ENCODE measurements around the gene MITF.

Gene MITF

GRCh38 chr3:69739204-69740102 is at the start of gene MITF:
Gene MITF, plus strand, starts transcription at chr3:69739464. Its CDS starts 134 bp downstream, at chr3:69739598.
- no peaks in the 10 kb centered on the region for H3K36me3 Mint-ChIP-seq
- no peak within 1 kb of the TSS for H3K4me3 Mint-ChIP-seq
- no peak within 1 kb of the TSS for H3K27ac Mint-ChIP-seq
- H3K4me1 Mint-ChIP-seq, result no peaks in the 10 kb centered on the region
- H3K9me3 Mint-ChIP-seq, result no peaks in the 10 kb centered on the region
- peak; percentile 56 for ATAC-seq
- no peak for DNase-seq (ENCODE audit: low spot score in 2 of 2)

GRCh38 chr3:69691860-69692259 is 47.4 kb upstream of the MITF start:
- ATAC-seq, result no peak
- Mint-ChIP-seq H3K4me1 (no peaks in the 10 kb centered on the region), H3K4me3 (no peak overlapping the region), H3K27ac (no peak overlapping the region), H3K36me3 (no peaks in the 10 kb centered on the region), H3K9me3 (peaks cover 2% of the 10 kb centered on the region)
- no peak for DNase-seq (ENCODE audit: low spot score in 2 of 2)

- Mint-ChIP-seq H3K4me1 (no peaks in the 10 kb centered on the region), H3K36me3 (no peaks in the 10 kb centered on the region), H3K9me3 (peaks cover 2% of the 10 kb centered on the region), H3K4me3 (no peak overlapping the region), H3K27ac (no peak overlapping the region)
- DNase-seq (ENCODE audit: low spot score in 2 of 2), result no peak
- no peak for ATAC-seq
These were observed 46.5 kb upstream of the MITF start for GRCh38 chr3:69692761-69693160.

- ATAC-seq (no peak), DNase-seq (ENCODE audit: low spot score in 2 of 2) (no peak)
- Mint-ChIP-seq H3K4me1 (no peaks in the 10 kb centered on the region), H3K9me3 (no peaks in the 10 kb centered on the region), H3K36me3 (no peaks in the 10 kb centered on the region), H3K27ac (no peak overlapping the region), H3K4me3 (no peak overlapping the region)
These were observed 43.8 kb upstream of the MITF start for GRCh38 chr3:69695443-69695842.

- no peak for DNase-seq (ENCODE audit: low spot score in 2 of 2)
- Mint-ChIP-seq H3K27ac (no peak overlapping the region), H3K36me3 (no peaks in the 10 kb centered on the region), H3K4me1 (no peaks in the 10 kb centered on the region), H3K4me3 (no peak overlapping the region), H3K9me3 (no peaks in the 10 kb centered on the region)
- ATAC-seq, result no peak
These were observed 43.3 kb upstream of the MITF start for GRCh38 chr3:69695933-69696332.

GRCh38 chr3:69696367-69696766 is 42.9 kb upstream of the MITF start:
- no peak for ATAC-seq
- H3K4me3 Mint-ChIP-seq, result no peak overlapping the region
- no peaks in the 10 kb centered on the region for H3K4me1 Mint-ChIP-seq
- no peak overlapping the region for H3K27ac Mint-ChIP-seq
- no peaks in the 10 kb centered on the region for H3K36me3 Mint-ChIP-seq
- no peaks in the 10 kb centered on the region for H3K9me3 Mint-ChIP-seq
- DNase-seq (ENCODE audit: low spot score in 2 of 2), result no peak

- Mint-ChIP-seq H3K4me3 (no peak overlapping the region), H3K27ac (no peak overlapping the region), H3K4me1 (no peaks in the 10 kb centered on the region), H3K36me3 (no peaks in the 10 kb centered on the region), H3K9me3 (peaks cover 7% of the 10 kb centered on the region)
- ATAC-seq, result no peak
- no peak for DNase-seq (ENCODE audit: low spot score in 2 of 2)
These were observed 41.9 kb upstream of the MITF start for GRCh38 chr3:69697381-69697780.

- ATAC-seq (no peak), DNase-seq (ENCODE audit: low spot score in 2 of 2) (no peak)
- Mint-ChIP-seq H3K27ac (no peak overlapping the region), H3K9me3 (peaks cover 10% of the 10 kb centered on the region), H3K4me1 (no peaks in the 10 kb centered on the region), H3K4me3 (no peak overlapping the region), H3K36me3 (no peaks in the 10 kb centered on the region)
These were observed 40.5 kb upstream of the MITF start for GRCh38 chr3:69698728-69699127.

- Mint-ChIP-seq H3K4me3 (no peak overlapping the region), H3K9me3 (peaks cover 10% of the 10 kb centered on the region), H3K27ac (no peak overlapping the region), H3K4me1 (no peaks in the 10 kb centered on the region), H3K36me3 (no peaks in the 10 kb centered on the region)
- DNase-seq (ENCODE audit: low spot score in 2 of 2) (no peak), ATAC-seq (no peak)
These were observed 40.1 kb upstream of the MITF start for GRCh38 chr3:69699183-69699582.

GRCh38 chr3:69700949-69701348 is 38.3 kb upstream of the MITF start:
- DNase-seq (ENCODE audit: low spot score in 2 of 2), result no peak
- Mint-ChIP-seq H3K9me3 (peaks cover 10% of the 10 kb centered on the region), H3K27ac (no peak overlapping the region), H3K4me1 (no peaks in the 10 kb centered on the region), H3K4me3 (no peak overlapping the region), H3K36me3 (no peaks in the 10 kb centered on the region)
- no peak for ATAC-seq

GRCh38 chr3:69710153-69710977 is 28.9 kb upstream of the MITF start:
- H3K9me3 Mint-ChIP-seq, result peaks cover 2% of the 10 kb centered on the region
- no peaks in the 10 kb centered on the region for H3K4me1 Mint-ChIP-seq
- no peak overlapping the region for H3K27ac Mint-ChIP-seq
- DNase-seq (ENCODE audit: low spot score in 2 of 2) (no peak), ATAC-seq (no peak)
- no peaks in the 10 kb centered on the region for H3K36me3 Mint-ChIP-seq
- H3K4me3 Mint-ChIP-seq, result no peak overlapping the region

GRCh38 chr3:69712269-69712668 is 27.0 kb upstream of the MITF start:
- H3K4me1 Mint-ChIP-seq, result no peaks in the 10 kb centered on the region
- no peak for ATAC-seq
- peaks cover 1% of the 10 kb centered on the region for H3K9me3 Mint-ChIP-seq
- no peak for DNase-seq (ENCODE audit: low spot score in 2 of 2)
- H3K27ac Mint-ChIP-seq, result no peak overlapping the region
- H3K4me3 Mint-ChIP-seq, result no peak overlapping the region
- no peaks in the 10 kb centered on the region for H3K36me3 Mint-ChIP-seq

GRCh38 chr3:69712933-69713332 is 26.3 kb upstream of the MITF start:
- Mint-ChIP-seq H3K9me3 (no peaks in the 10 kb centered on the region), H3K4me1 (no peaks in the 10 kb centered on the region), H3K4me3 (no peak overlapping the region), H3K36me3 (no peaks in the 10 kb centered on the region), H3K27ac (no peak overlapping the region)
- DNase-seq (ENCODE audit: low spot score in 2 of 2) (no peak), ATAC-seq (no peak)

GRCh38 chr3:69715204-69715603 is 24.1 kb upstream of the MITF start:
- DNase-seq (ENCODE audit: low spot score in 2 of 2), result no peak
- H3K36me3 Mint-ChIP-seq, result no peaks in the 10 kb centered on the region
- no peak overlapping the region for H3K4me3 Mint-ChIP-seq
- ATAC-seq, result no peak
- no peaks in the 10 kb centered on the region for H3K9me3 Mint-ChIP-seq
- H3K27ac Mint-ChIP-seq, result no peak overlapping the region
- no peaks in the 10 kb centered on the region for H3K4me1 Mint-ChIP-seq

- Mint-ChIP-seq H3K4me1 (no peaks in the 10 kb centered on the region), H3K9me3 (no peaks in the 10 kb centered on the region), H3K4me3 (no peak overlapping the region), H3K27ac (no peak overlapping the region), H3K36me3 (no peaks in the 10 kb centered on the region)
- no peak for DNase-seq (ENCODE audit: low spot score in 2 of 2)
- ATAC-seq, result no peak
These were observed 23.1 kb upstream of the MITF start for GRCh38 chr3:69716119-69716518.
